GM19351 (cell line): ENCODE measurements around the gene DFFB.

ENCODE experiments used
- ATAC-seq: cut with Tn5 transposase; IDR thresholded peaks from one replicate; pipeline ENCODE4 v1.9.1; 2021; ENCODE audit warnings: mild to moderate bottlenecking, moderate library complexity; ENCODE audit not compliant: unreplicated experiment

The DFFB gene

GRCh38 chr1:3894626-3895278 lies 37.5 kb downstream of the DFFB start:
- ATAC-seq: no peak

GRCh38 chr1:3895279-3895950 lies 38.1 kb downstream of the DFFB start:
- ATAC-seq: no peak

GRCh38 chr1:3895951-3896325 lies 38.7 kb downstream of the DFFB start:
- no peak for ATAC-seq

GRCh38 chr1:3896396-3897000 lies 39.2 kb downstream of the DFFB start:
- ATAC-seq: no peak

- no peak for ATAC-seq
Observed at GRCh38 chr1:3898475-3898735, 41.1 kb downstream of the DFFB start.

- ATAC-seq: no peak
Observed at GRCh38 chr1:3898994-3899753, 41.9 kb downstream of the DFFB start.

GRCh38 chr1:3899754-3900149 lies 42.5 kb downstream of the DFFB start:
- ATAC-seq: peak; percentile 6

- peak; percentile 61 for ATAC-seq
Observed at GRCh38 chr1:3900150-3900968, 43.1 kb downstream of the DFFB start, which contains the start of gene C1orf174. TSS of gene C1orf174 (minus strand) at chr1:3900272. CDS start at chr1:3900186, 86 bp downstream.

GRCh38 chr1:3900969-3901529 lies 43.8 kb downstream of the DFFB start:
- peak; percentile 63 for ATAC-seq

- ATAC-seq: no peak
Observed at GRCh38 chr1:3902111-3902511, 44.8 kb downstream of the DFFB start.

GRCh38 chr1:3902571-3903091 lies 45.4 kb downstream of the DFFB start:
- ATAC-seq: no peak

GRCh38 chr1:3903141-3904005 lies 46.1 kb downstream of the DFFB start:
- no peak for ATAC-seq

- ATAC-seq: no peak
Observed at GRCh38 chr1:3904006-3904842, 46.9 kb downstream of the DFFB start.

- no peak for ATAC-seq
Observed at GRCh38 chr1:3904843-3905185, 47.5 kb downstream of the DFFB start.

- ATAC-seq: no peak
Observed at GRCh38 chr1:3905266-3905952, 48.1 kb downstream of the DFFB start.

GRCh38 chr1:3905953-3906671 lies 48.8 kb downstream of the DFFB start:
- ATAC-seq: no peak

GRCh38 chr1:3906672-3907020 lies 49.4 kb downstream of the DFFB start:
- ATAC-seq: no peak
